Activated T-cell treated with anti-CD3 and anti-CD28 coated beads, Interleukin-2, amount 50 U/mL, for 4 hours (primary cell): ENCODE results near the gene USP24. TPM values are rescaled to one million over a fixed set of nuclear protein-coding genes. Genes with fewer than 3 reads are reported as not detected.

Source experiments
- ATAC-seq, 2 donors: fragments of 200-7000 bp; cut with Tn5 transposase; one replicate each; pipeline ENCODE4 v1.10.0; 2021
- DNase-seq: peaks from one replicate; pipeline ENCODE4 v3.0.0-alpha.2; 2020
- H3K27me3 Mint-ChIP-seq: one replicate; pipeline ENCODE4 v1.8.0; 2021; ENCODE audit warnings: low read depth, mixed read lengths
- H3K36me3 Mint-ChIP-seq: one replicate; pipeline ENCODE4 v1.8.0; 2022; ENCODE audit warnings: mixed read lengths; ENCODE audit not compliant: insufficient read depth
- H3K4me1 Mint-ChIP-seq: one replicate; pipeline ENCODE4 v1.8.0; 2021; ENCODE audit warnings: low read depth, mixed read lengths
- H3K4me3 Mint-ChIP-seq: one replicate; pipeline ENCODE4 v1.8.0; 2021; ENCODE audit warnings: mild to moderate bottlenecking, moderate library complexity, mixed read lengths
- H3K9me3 Mint-ChIP-seq: one replicate; pipeline ENCODE4 v1.8.0; 2021; ENCODE audit warnings: mixed read lengths
- total RNA-seq, 3 donors: library from RNA; stranded (reverse); gene quantifications; one replicate each; pipeline ENCODE4 v1.2.1, GENCODE V29; 2021

Gene USP24
- total RNA-seq, 3 donors from 2014 or later = 42.1 to 44.0 (median 43.9) TPM

DNA sequence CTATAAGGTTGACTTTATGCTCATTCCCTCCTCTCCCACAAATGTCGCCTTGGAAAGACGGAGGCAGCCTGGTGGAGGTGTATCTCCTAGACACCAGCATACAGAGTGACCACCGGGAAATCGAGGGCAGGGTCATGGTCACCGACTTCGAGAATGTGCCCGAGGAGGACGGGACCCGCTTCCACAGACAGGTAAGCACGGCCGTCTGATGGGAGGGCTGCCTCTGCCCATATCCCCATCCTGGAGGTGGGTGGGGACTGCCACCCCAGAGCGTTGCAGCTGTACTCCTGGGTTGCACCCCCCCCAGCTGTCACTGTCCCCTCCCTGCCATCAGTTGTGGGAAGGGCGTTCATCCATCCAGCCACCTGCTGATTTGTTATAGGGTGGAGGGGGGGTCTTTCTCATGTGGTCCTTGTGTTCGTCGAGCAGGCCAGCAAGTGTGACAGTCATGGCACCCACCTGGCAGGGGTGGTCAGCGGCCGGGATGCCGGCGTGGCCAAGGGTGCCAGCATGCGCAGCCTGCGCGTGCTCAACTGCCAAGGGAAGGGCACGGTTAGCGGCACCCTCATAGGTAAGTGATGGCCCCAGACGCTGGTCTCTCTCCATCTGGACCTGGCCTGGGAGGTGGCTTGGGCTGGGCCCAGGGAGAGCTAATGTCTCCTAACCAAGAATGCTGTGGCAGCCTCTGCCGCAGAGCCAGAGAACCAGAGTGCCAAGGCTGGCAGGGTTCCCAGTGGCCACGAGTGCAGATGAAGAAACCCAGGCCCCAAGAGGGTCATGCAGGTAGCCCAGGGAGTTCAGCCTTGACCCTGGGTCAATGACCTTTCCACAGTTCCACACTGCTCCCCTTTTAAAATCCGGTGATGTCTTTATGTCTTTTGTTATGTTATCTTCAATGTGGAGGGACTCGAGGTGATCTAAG lies 162.7 kb downstream of the USP24 start:
- H3K27me3 Mint-ChIP-seq = no peaks in the 10 kb centered on the region
- no peaks in the 10 kb centered on the region for H3K9me3 Mint-ChIP-seq
- H3K4me3 Mint-ChIP-seq = no peak overlapping the region
- ATAC-seq = no peak
- H3K4me1 Mint-ChIP-seq = no peaks in the 10 kb centered on the region
- DNase-seq = no peak
- no peaks in the 10 kb centered on the region for H3K36me3 Mint-ChIP-seq

DNA sequence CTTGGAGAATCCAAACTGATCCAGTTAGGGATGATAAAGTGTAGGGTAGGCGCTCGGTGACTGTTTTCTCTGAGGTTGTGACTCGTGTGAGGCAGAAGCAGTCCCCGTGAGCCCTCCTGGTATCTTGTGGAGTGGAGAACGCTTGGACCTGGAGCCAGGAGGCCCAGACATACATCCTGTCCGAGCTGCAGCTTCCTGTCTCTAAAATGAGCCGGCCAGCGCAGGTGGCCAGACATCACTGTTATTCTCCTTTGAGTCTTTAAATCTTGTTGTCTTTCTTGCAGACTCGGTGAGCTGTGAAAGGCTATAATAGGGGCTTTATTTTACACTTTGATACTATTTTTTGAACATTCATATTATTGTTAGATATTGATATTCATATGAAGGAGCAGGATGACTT lies 163.5 kb downstream of the USP24 start:
- no peaks in the 10 kb centered on the region for H3K4me1 Mint-ChIP-seq
- ATAC-seq = no peak
- H3K4me3 Mint-ChIP-seq = no peak overlapping the region
- DNase-seq = no peak
- no peaks in the 10 kb centered on the region for H3K36me3 Mint-ChIP-seq
- H3K27me3 Mint-ChIP-seq = no peaks in the 10 kb centered on the region
- H3K9me3 Mint-ChIP-seq = no peaks in the 10 kb centered on the region

DNA sequence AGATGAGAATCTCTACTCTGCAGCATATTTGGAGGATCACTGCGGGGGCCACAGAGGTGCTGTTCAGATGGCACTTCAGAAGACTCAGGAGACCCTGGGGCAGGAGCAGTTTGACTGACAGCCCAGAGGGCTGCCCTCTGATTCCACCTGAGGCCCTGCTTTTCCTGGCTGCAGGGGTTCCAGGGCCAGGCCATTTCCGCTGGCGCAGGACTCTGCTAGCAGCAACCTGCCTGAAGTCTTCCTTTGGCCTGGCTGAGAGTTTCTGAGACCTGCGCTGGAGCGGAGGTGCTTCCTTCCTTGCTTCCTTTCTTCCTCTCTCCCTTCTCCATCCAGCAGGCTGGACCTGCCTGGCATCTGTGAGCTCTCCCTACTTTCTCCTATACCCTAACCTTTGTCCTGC lies 164.0 kb downstream of the USP24 start:
- Mint-ChIP-seq H3K4me1 (no peaks in the 10 kb centered on the region), H3K4me3 (no peak overlapping the region), H3K9me3 (no peaks in the 10 kb centered on the region), H3K27me3 (no peaks in the 10 kb centered on the region), H3K36me3 (no peaks in the 10 kb centered on the region)
- DNase-seq (no peak), ATAC-seq (no peak)

DNA sequence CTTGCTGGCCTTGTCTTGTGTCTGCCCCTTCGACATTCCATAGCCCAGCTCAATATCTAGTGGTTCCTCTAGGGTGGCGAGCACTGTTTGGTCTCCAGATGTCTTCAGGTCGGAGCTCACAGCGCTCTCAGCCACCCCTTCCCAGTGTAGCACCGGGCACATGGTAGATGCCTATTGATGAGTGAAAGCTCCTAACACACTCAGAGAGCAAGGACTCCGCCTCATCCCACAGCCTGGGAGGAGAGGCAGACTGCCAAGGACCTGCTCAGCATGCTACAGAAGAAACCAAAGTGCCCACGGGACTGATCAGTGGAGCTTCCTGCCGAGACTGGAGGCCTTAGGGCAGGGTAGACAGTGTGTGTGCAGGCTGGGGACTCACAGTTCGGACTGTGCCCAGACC lies 164.9 kb downstream of the USP24 start:
- H3K36me3 Mint-ChIP-seq = no peaks in the 10 kb centered on the region
- H3K4me3 Mint-ChIP-seq = no peak overlapping the region
- no peak for DNase-seq
- no peaks in the 10 kb centered on the region for H3K4me1 Mint-ChIP-seq
- no peak for ATAC-seq
- H3K9me3 Mint-ChIP-seq = no peaks in the 10 kb centered on the region
- no peaks in the 10 kb centered on the region for H3K27me3 Mint-ChIP-seq

DNA sequence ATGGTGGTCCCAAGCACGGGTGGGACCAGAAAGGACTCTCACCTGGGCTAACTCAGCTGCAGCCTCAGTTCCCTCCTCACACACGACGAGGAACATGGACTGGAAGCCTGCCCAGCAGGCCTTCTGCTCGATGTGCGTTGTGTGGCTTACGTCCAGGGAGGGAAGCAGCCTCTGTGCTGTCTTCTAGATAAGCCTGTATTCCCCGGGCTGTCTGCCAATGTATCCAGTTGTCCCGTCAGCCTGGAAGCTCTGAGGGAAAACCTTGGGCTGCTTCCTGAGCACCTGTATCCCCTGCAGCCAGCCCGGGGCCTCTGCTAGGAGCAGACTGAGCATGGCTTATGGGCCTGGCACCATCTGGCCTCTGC lies 165.3 kb downstream of the USP24 start:
- no peaks in the 10 kb centered on the region for H3K27me3 Mint-ChIP-seq
- H3K9me3 Mint-ChIP-seq = no peaks in the 10 kb centered on the region
- H3K4me3 Mint-ChIP-seq = no peak overlapping the region
- H3K36me3 Mint-ChIP-seq = no peaks in the 10 kb centered on the region
- ATAC-seq = no peak
- H3K4me1 Mint-ChIP-seq = no peaks in the 10 kb centered on the region
- DNase-seq = no peak

DNA sequence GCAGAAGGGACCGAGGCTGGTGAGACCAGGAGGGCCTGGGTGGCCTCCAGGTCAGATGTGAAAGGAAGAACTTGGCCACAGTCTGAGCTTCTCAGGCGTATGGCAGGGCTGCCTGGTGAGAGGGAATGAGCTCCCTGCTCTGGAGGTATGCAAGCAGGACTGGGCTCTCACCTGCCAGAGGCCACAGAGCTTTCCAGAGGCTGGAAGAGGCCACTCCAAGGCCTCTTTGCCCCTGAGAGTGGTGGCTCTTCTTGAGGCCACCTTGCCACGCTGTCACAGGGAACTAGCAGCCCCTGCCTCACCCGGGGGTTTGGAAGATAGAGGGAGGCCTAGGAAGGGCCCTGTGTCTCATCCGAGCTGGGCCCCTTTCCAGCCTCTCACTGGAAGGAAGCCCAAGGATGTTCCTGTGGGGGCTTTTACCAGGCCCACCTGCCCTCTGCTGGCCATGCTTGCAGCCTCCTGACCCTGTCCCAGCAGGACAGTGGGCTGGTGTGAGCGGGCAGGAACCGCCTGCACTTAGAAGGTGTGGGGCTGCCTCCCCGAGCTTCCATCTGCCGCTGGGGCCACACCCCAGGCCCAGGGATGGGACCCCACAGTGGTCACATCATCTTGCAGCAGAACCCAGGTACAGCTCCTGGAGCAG lies 165.8 kb downstream of the USP24 start:
- ATAC-seq (no peak), DNase-seq (no peak)
- H3K9me3 Mint-ChIP-seq = no peaks in the 10 kb centered on the region
- no peaks in the 10 kb centered on the region for H3K4me1 Mint-ChIP-seq
- H3K27me3 Mint-ChIP-seq = no peaks in the 10 kb centered on the region
- H3K4me3 Mint-ChIP-seq = no peak overlapping the region
- H3K36me3 Mint-ChIP-seq = no peaks in the 10 kb centered on the region

DNA sequence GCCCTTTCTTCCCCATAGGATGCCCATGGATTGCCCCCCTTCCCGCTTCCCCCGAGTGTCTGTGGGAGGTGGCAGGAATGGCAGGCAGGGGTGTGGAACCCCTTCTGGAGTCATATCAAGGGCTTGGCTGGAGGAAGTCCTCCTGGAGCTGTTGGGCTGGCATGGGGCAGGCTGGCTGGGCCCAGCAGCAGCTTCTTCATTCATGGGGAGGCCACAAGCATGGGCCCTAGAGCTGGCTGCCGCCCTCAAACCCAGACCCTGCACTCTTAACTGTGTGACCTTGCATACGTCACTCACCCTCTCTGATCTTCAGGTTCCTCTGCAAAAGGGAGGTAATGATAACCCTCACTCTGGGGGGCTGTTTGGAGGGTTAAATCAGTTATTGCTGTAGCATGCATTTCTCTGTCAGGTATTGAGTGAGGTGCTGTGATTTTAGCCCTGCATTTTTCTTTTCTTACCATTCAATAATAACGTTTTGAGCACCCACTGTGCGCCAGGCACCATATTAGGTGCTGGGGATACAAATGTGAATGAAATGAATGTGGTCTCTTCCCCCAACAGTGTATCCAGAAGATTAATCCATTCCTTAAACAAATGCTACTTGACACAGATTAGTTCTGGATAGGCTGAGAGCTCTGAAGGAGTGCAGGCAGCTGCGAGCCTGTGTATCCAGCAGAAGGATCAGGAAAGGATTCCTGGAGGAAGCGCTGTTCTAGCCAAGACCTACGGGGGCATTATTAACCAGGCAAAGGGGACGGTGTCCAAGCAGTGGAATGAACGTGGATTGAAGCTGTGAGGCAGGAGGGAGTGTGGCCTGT lies 166.5 kb downstream of the USP24 start:
- no peak for ATAC-seq
- no peak for DNase-seq
- Mint-ChIP-seq H3K4me3 (no peak overlapping the region), H3K4me1 (no peaks in the 10 kb centered on the region), H3K27me3 (no peaks in the 10 kb centered on the region), H3K36me3 (no peaks in the 10 kb centered on the region), H3K9me3 (no peaks in the 10 kb centered on the region)

DNA sequence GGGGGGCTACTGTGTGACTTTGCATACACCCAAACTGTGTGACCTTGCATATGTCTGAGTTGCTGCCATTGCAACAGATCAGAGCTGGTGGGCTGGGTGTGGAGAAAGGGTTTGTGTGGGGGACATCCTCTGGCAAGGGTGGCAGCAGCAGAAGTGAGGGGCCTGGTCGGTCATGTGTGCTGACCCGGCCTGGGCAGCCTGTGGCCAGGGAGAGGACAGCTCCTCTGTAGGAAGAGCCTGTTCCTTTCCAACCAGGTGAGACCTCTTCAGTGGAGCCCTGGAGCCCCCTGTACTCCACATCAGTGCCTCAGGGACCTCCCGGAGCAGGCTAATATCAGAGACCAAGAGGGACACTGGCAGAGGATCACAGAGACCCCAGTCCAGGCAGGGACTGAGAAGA lies 167.6 kb downstream of the USP24 start:
- H3K9me3 Mint-ChIP-seq = no peaks in the 10 kb centered on the region
- no peak for DNase-seq

DNA sequence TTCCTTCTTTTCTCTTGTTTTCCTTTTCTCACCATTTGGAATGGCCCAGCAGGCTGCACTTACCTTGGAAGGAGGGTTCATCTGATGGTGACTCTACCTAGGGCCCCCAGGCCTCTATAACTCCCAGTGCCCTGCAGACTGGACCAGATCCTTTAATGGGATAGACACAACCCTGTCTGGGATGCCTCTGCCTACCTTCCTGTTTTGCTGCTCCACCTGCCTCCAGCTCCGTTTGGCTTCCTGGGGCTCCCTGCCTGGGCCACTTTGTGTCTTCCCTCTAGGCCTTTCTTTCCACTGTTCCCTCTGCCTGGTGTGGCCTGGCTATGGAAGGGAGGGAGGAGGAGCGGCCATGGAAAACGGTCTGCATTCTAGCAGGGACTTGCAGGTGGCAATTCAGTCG lies 168.3 kb downstream of the USP24 start:
- no peak overlapping the region for H3K4me3 Mint-ChIP-seq
- ATAC-seq (no peak), DNase-seq (no peak)
- H3K27me3 Mint-ChIP-seq = peaks cover 5% of the 10 kb centered on the region
- H3K9me3 Mint-ChIP-seq = no peaks in the 10 kb centered on the region
- H3K36me3 Mint-ChIP-seq = no peaks in the 10 kb centered on the region
- no peaks in the 10 kb centered on the region for H3K4me1 Mint-ChIP-seq

More for the DNA sequence above, 167.6 kb downstream of the USP24 start:
- peaks cover 2% of the 10 kb centered on the region for H3K27me3 Mint-ChIP-seq
- ATAC-seq = no peak
- H3K36me3 Mint-ChIP-seq = no peaks in the 10 kb centered on the region
- no peak overlapping the region for H3K4me3 Mint-ChIP-seq
- no peaks in the 10 kb centered on the region for H3K4me1 Mint-ChIP-seq

DNA sequence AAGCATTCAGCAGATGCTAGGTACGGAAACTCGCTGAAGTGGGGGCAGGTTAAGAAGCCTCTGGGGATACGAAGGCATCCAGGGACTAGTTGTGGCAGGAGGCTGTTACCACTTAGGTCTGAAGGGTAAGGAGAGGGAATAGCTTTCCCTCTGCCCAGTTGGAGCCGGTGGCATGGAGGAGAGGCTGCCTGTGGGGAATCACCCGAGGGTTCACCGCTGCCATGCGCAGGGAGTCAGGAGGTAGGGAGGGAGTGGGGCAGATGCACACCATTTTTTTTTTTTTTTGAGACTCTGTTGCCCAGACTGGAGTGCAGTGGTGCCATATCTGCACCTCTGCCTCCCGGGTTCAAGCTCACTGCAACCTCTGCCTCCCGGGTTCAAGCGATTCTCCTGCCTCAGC lies 169.7 kb downstream of the USP24 start:
- H3K27me3 Mint-ChIP-seq = peaks cover 18% of the 10 kb centered on the region
- H3K9me3 Mint-ChIP-seq = no peaks in the 10 kb centered on the region
- H3K4me1 Mint-ChIP-seq = no peaks in the 10 kb centered on the region
- DNase-seq = no peak
- ATAC-seq = no peak
- H3K4me3 Mint-ChIP-seq = no peak overlapping the region
- H3K36me3 Mint-ChIP-seq = no peaks in the 10 kb centered on the region

DNA sequence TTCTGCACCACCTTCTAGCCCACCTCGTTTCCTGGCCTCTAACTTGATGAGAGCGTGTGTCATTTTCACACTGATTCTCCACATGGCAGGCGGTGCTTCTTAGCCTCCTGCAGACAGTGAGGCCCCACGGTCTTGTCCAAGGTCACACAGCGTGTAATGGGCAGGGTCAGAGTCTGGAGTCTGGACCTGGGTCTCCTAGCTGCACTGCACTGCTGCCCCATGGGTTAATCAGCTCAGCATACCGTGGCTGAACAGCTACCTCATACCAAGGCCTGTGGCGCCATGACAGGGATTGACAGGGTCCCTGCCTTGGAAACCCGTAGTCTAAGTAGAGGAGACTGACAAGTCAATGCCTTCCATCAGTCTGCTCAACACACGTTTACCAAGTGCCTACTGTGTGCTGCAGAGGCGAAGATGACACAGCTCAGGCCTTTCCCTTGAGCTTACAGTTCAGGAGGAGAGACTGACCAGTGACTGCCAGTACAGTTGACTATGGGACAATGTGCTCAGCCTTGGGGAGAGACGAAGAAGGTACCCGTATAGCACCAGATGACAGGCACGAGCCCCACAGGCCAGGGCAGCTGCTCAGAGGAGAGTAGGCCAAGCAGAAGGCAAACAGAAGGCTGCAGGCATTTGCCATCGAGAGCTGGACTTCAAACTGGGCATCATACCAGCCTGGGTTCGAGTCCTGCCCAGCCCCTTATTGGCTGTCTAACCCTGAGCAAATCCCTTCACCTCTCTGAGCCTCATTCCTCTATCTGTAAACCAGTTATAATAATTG lies 170.4 kb downstream of the USP24 start:
- ATAC-seq (no peak), DNase-seq (no peak)
- Mint-ChIP-seq H3K36me3 (no peaks in the 10 kb centered on the region), H3K4me3 (no peak overlapping the region), H3K27me3 (peaks cover 23% of the 10 kb centered on the region), H3K4me1 (no peaks in the 10 kb centered on the region), H3K9me3 (no peaks in the 10 kb centered on the region)

DNA sequence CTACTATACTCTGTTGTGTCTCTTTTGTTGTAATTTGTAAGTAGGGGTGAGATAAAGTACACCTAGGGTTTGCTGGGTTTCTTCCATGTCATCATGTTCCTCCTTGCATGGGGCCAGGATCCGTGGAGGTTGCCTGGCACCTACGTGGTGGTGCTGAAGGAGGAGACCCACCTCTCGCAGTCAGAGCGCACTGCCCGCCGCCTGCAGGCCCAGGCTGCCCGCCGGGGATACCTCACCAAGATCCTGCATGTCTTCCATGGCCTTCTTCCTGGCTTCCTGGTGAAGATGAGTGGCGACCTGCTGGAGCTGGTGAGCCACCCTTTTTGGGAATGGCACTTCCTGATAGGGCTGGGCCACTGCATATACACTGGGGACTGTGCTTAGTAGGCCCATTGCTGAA lies 171.4 kb downstream of the USP24 start:
- Mint-ChIP-seq H3K4me1 (no peaks in the 10 kb centered on the region), H3K36me3 (no peaks in the 10 kb centered on the region), H3K4me3 (no peak overlapping the region), H3K9me3 (no peaks in the 10 kb centered on the region), H3K27me3 (peaks cover 30% of the 10 kb centered on the region)
- ATAC-seq = no peak
- no peak for DNase-seq

DNA sequence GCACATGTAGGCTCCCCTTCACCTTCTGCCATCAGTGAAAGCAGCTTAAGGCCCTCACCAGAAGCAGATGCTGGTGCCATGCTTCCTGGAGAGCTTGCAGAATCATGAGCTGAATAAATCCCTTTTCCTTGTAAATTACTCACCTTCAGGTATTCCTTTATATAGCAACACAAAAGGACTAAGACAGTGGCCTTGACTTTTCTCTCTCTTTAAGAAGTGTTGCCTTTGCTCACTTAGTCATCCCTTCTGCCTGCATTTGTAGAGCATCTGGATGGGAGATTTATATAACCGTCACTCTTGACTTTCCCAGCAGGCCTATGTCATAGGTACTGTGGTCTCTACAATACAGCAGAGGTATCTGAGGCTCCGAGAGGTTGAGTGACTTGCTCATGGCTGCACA lies 172.2 kb downstream of the USP24 start:
- no peak for DNase-seq
- ATAC-seq = no peak
- Mint-ChIP-seq H3K27me3 (peaks cover 37% of the 10 kb centered on the region), H3K36me3 (no peaks in the 10 kb centered on the region), H3K4me1 (no peaks in the 10 kb centered on the region), H3K4me3 (no peak overlapping the region), H3K9me3 (no peaks in the 10 kb centered on the region)

DNA sequence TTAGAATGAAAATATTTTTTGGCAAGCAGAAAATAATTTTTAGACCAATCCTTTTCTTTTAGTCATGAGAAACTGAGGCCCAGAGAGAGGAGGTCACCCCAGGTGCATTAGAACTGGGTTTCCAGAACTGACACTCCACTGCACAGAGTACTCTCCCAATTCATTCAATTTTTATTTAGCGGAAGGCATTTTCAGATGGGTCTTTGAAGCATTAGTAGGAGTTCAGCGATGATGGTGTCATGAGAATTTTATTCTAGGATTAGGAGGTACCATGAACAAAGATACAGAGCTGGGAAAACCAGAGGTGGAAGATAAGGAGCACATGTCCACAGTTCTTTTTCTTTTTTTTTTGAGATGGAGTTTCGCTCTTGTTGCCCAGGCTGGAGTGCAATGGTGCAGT lies 173.6 kb downstream of the USP24 start:
- Mint-ChIP-seq H3K27me3 (peaks cover 37% of the 10 kb centered on the region), H3K36me3 (no peaks in the 10 kb centered on the region), H3K9me3 (no peaks in the 10 kb centered on the region), H3K4me3 (no peak overlapping the region), H3K4me1 (no peaks in the 10 kb centered on the region)
- no peak for DNase-seq
- no peak for ATAC-seq
